ENCODE measurements around the gene MUC4.
A peak's percentile ranks its signal among the peaks of the same experiment; 100 is the strongest.

Gene MUC4

GRCh38 chr3:195811756-195812155 lies at the start of gene MUC4:
TSS of gene MUC4 (minus strand) at chr3:195811929. CDS start at chr3:195811817, 112 bp downstream.
- no peaks in the 10 kb centered on the region for H3K9me3 Mint-ChIP-seq
- no peaks in the 10 kb centered on the region for H3K36me3 Mint-ChIP-seq
- H3K27me3 Mint-ChIP-seq = no peaks in the 10 kb centered on the region
- no peaks in the 10 kb centered on the region for H3K4me1 Mint-ChIP-seq
- H3K27ac Mint-ChIP-seq = no peak within 1 kb of the TSS
- H3K4me3 Mint-ChIP-seq = no peak within 1 kb of the TSS

- Mint-ChIP-seq H3K9me3 (no peaks in the 10 kb centered on the region), H3K4me1 (peaks cover 6% of the 10 kb centered on the region), H3K4me3 (no peak overlapping the region), H3K27ac (no peak overlapping the region), H3K27me3 (no peaks in the 10 kb centered on the region), H3K36me3 (no peaks in the 10 kb centered on the region)
These were observed 48.7 kb upstream of the MUC4 start for GRCh38 chr3:195860456-195860855.

GRCh38 chr3:195859846-195860411 lies 48.2 kb upstream of the MUC4 start:
- no peaks in the 10 kb centered on the region for H3K27me3 Mint-ChIP-seq
- H3K36me3 Mint-ChIP-seq = no peaks in the 10 kb centered on the region
- H3K4me1 Mint-ChIP-seq = peaks cover 6% of the 10 kb centered on the region
- H3K4me3 Mint-ChIP-seq = no peak overlapping the region
- no peaks in the 10 kb centered on the region for H3K9me3 Mint-ChIP-seq
- no peak overlapping the region for H3K27ac Mint-ChIP-seq

GRCh38 chr3:195859061-195859845 lies 47.5 kb upstream of the MUC4 start:
- Mint-ChIP-seq H3K27me3 (no peaks in the 10 kb centered on the region), H3K9me3 (no peaks in the 10 kb centered on the region), H3K36me3 (no peaks in the 10 kb centered on the region), H3K27ac (peak overlapping the region; percentile 38), H3K4me3 (peak overlapping the region; percentile 68), H3K4me1 (peaks cover 6% of the 10 kb centered on the region)

GRCh38 chr3:195856410-195857084 lies 44.8 kb upstream of the MUC4 start:
- H3K4me3 Mint-ChIP-seq = no peak overlapping the region
- H3K9me3 Mint-ChIP-seq = no peaks in the 10 kb centered on the region
- H3K36me3 Mint-ChIP-seq = no peaks in the 10 kb centered on the region
- H3K27me3 Mint-ChIP-seq = no peaks in the 10 kb centered on the region
- H3K27ac Mint-ChIP-seq = no peak overlapping the region
- peaks cover 6% of the 10 kb centered on the region for H3K4me1 Mint-ChIP-seq

- Mint-ChIP-seq H3K4me1 (peaks cover 11% of the 10 kb centered on the region), H3K27ac (no peak overlapping the region), H3K4me3 (no peak overlapping the region), H3K36me3 (no peaks in the 10 kb centered on the region), H3K27me3 (no peaks in the 10 kb centered on the region), H3K9me3 (no peaks in the 10 kb centered on the region)
These were observed 44.0 kb upstream of the MUC4 start for GRCh38 chr3:195855471-195856409.

GRCh38 chr3:195854628-195855294 lies 43.0 kb upstream of the MUC4 start:
- Mint-ChIP-seq H3K27ac (no peak overlapping the region), H3K4me1 (peaks cover 13% of the 10 kb centered on the region), H3K36me3 (no peaks in the 10 kb centered on the region), H3K27me3 (no peaks in the 10 kb centered on the region), H3K4me3 (no peak overlapping the region), H3K9me3 (no peaks in the 10 kb centered on the region)

GRCh38 chr3:195853996-195854395 lies 42.3 kb upstream of the MUC4 start:
- Mint-ChIP-seq H3K9me3 (no peaks in the 10 kb centered on the region), H3K36me3 (no peaks in the 10 kb centered on the region), H3K27ac (no peak overlapping the region), H3K4me3 (no peak overlapping the region), H3K4me1 (peaks cover 7% of the 10 kb centered on the region), H3K27me3 (no peaks in the 10 kb centered on the region)

- no peaks in the 10 kb centered on the region for H3K9me3 Mint-ChIP-seq
- no peak overlapping the region for H3K4me3 Mint-ChIP-seq
- no peaks in the 10 kb centered on the region for H3K36me3 Mint-ChIP-seq
- H3K27ac Mint-ChIP-seq = no peak overlapping the region
- peaks cover 7% of the 10 kb centered on the region for H3K4me1 Mint-ChIP-seq
- H3K27me3 Mint-ChIP-seq = no peaks in the 10 kb centered on the region
These were observed 41.3 kb upstream of the MUC4 start for GRCh38 chr3:195853036-195853435.

GRCh38 chr3:195850857-195851543 lies 39.3 kb upstream of the MUC4 start:
- H3K9me3 Mint-ChIP-seq = no peaks in the 10 kb centered on the region
- H3K4me1 Mint-ChIP-seq = peaks cover 7% of the 10 kb centered on the region
- no peaks in the 10 kb centered on the region for H3K36me3 Mint-ChIP-seq
- H3K4me3 Mint-ChIP-seq = no peak overlapping the region
- no peaks in the 10 kb centered on the region for H3K27me3 Mint-ChIP-seq
- no peak overlapping the region for H3K27ac Mint-ChIP-seq

- Mint-ChIP-seq H3K36me3 (no peaks in the 10 kb centered on the region), H3K9me3 (no peaks in the 10 kb centered on the region), H3K4me3 (no peak overlapping the region), H3K27ac (no peak overlapping the region), H3K27me3 (no peaks in the 10 kb centered on the region), H3K4me1 (peaks cover 7% of the 10 kb centered on the region)
These were observed 37.8 kb upstream of the MUC4 start for GRCh38 chr3:195849322-195850074.

- H3K27ac Mint-ChIP-seq = no peak overlapping the region
- peaks cover 7% of the 10 kb centered on the region for H3K4me1 Mint-ChIP-seq
These were observed 35.6 kb upstream of the MUC4 start for GRCh38 chr3:195847055-195847950.

GRCh38 chr3:195845483-195845882 lies 33.8 kb upstream of the MUC4 start:
- Mint-ChIP-seq H3K4me3 (no peak overlapping the region), H3K27me3 (no peaks in the 10 kb centered on the region), H3K36me3 (no peaks in the 10 kb centered on the region), H3K27ac (no peak overlapping the region), H3K4me1 (no peaks in the 10 kb centered on the region), H3K9me3 (no peaks in the 10 kb centered on the region)

More at GRCh38 chr3:195847055-195847950, 35.6 kb upstream of the MUC4 start:
- Mint-ChIP-seq H3K27me3 (no peaks in the 10 kb centered on the region), H3K36me3 (no peaks in the 10 kb centered on the region), H3K9me3 (no peaks in the 10 kb centered on the region), H3K4me3 (no peak overlapping the region)

Data from activated naive CD4-positive, alpha-beta T cell treated with anti-CD3 and anti-CD28 coated beads, Interleukin-2, amount 50 U/mL, for 24 hours (primary cell).